Measurements from ENCODE around the gene SH3RF3.
"Not testable (repeated sequence)": the region's sequence is repeated elsewhere in the genome, so short reads cannot be mapped to it uniquely, and the experiment has no call there.

Gene SH3RF3

DNA sequence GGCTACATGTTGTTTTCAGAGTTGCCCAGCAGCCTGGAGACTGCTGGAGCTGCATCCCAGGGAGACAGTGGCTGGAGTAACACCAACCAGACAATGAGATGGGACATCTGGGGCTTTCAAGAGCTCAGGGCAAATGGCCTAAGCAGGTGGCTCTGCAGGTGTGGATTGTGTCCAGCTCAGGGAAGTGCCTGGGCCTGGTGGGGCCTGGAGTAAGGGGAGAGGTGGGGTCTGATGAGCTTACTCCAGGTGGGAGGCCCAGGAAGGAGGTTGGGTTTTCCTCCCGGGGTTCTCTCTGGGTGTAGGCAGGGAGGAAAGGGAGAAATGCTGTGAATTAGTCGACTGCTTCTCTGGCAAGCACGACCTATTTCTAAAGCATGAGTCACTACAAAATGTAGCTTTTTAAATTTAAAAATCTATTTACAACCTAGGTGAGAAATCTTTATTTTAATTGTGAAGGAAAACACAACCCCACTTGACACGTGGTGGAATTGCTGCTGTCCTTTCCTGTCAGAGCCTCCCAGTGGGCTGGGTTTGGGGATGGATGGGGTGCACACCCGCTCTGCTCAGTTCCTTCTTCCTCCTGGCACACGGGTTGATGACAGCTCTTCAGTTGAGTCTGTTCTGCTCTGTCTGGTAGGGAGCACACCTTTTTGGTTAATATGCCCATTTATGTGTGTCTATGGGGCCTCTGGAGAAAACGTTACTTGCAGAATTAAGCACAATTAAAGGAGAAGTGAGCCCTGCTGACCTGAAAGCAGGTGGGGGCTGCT is 81.6 kb downstream of the SH3RF3 start:
- Histone ChIP-seq H3K4me1 (ENCODE audit: insufficient read depth, low read length) (no peaks in the 10 kb centered on the region), H2AFZ (ENCODE audit: low read depth, low read length) (no peak overlapping the region), H3K9me3 (ENCODE audit: low read length) (no peaks in the 10 kb centered on the region), H3K4me3 (ENCODE audit: low read length) (no peak overlapping the region), H3K36me3 (ENCODE audit: insufficient read depth, low read length) (no peaks in the 10 kb centered on the region), H3K27me3 (ENCODE audit: insufficient read depth, low read length) (no peaks in the 10 kb centered on the region)

DNA sequence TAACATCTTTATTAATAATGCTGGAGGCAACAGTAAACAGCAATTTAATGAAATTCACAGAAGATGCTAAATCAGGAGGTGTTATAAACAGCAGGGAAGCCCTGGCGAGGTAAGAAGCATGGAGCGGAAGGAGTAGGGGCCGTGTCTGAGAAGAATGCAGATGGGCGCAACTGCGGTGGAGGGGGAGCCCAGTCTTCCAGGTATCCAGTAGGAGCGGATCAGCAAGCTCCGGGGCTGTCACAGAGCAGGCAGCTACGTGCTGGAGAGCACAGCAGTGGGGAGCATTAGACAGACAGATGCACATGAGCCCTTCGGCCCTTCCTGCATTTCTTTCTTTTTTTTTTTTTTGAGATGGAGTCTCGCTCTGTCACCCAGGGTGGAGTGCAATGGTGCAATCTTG is 82.3 kb downstream of the SH3RF3 start:
- Histone ChIP-seq H3K4me3 (ENCODE audit: low read length) (no peak overlapping the region), H3K4me1 (ENCODE audit: insufficient read depth, low read length) (no peaks in the 10 kb centered on the region), H2AFZ (ENCODE audit: low read depth, low read length) (no peak overlapping the region), H3K36me3 (ENCODE audit: insufficient read depth, low read length) (no peaks in the 10 kb centered on the region), H3K9me3 (ENCODE audit: low read length) (no peaks in the 10 kb centered on the region), H3K27me3 (ENCODE audit: insufficient read depth, low read length) (no peaks in the 10 kb centered on the region)

DNA sequence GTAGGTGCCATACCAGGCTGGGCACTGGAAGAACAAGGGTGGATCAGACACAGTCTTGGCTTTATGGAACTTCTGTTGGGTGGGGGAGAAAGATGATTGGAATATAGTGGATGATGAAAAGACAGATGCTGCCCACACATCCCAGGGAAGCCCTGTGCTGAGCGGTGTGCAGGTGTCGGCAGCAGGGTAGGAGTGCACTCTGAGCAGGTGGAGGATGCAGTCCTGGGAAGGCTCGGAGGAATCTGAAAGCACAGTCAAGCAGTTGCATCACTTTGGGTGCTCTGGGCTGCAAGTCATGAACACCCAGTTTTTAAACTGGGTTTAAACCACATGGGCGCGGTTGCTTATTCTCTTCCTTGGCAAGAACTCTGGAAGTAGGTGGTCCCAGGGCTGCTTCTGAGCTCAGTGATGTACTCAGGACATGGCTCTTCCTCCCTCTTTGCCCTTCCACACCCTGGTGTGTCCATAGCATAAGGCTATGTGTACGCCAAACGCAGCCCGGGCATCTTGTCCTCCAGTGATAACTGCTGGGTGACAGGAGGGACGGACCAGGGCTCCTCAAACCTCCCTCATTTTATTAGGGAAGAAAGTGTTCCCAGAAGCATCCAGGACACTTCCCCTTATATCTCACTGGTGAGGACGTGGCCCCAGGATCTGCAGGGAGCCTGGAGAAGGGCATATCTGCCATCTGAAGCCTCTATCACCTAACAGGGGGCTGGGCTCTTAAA is 84.0 kb downstream of the SH3RF3 start:
- no peak overlapping the region for H2AFZ ChIP-seq (ENCODE audit: low read depth, low read length)
- no peak overlapping the region for H3K4me3 ChIP-seq (ENCODE audit: low read length)
- H3K36me3 ChIP-seq (ENCODE audit: insufficient read depth, low read length): no peaks in the 10 kb centered on the region
- no peaks in the 10 kb centered on the region for H3K4me1 ChIP-seq (ENCODE audit: insufficient read depth, low read length)
- no peaks in the 10 kb centered on the region for H3K9me3 ChIP-seq (ENCODE audit: low read length)
- H3K27me3 ChIP-seq (ENCODE audit: insufficient read depth, low read length): no peaks in the 10 kb centered on the region

DNA sequence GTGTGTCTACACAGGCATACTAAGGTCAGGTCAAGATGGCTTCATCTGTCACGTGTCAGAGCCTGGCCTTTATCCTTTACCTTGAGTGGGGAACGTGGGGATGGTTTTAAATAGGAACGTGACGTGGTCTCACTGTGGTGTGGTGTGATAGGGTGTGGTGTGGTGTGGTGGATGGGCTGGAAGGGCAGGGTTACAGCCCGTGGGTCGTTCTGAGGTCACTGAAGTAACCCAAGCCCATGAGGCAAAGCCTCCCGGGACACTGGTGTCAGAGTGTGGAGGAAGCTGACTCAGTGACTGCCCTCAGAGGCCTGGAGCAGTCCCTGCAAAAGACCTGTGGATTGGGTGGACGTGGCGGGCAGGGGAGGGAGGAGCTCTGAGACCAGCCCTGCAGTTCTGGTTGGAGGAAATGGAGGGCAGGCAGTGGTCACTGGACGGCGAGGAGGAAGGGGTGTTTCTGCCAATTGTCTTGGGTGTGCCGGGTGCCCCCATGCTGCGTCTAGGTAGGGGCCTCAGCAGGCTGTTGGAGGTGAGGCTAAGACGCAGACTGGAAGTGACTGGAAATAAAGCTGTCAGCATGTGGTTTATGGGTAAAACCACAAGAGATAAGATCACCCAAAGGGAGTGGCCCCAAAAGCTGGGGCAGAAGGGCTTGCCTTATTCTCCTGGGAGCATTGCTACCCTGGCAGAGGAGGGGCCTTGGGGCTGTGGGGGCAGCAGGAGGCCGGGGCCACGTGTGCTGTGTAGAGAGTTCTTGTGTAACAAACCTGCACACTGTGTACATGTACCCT is 84.8 kb downstream of the SH3RF3 start:
- Histone ChIP-seq H3K27me3 (ENCODE audit: insufficient read depth, low read length) (no peaks in the 10 kb centered on the region), H2AFZ (ENCODE audit: low read depth, low read length) (no peak overlapping the region), H3K9me3 (ENCODE audit: low read length) (no peaks in the 10 kb centered on the region), H3K4me1 (ENCODE audit: insufficient read depth, low read length) (no peaks in the 10 kb centered on the region), H3K36me3 (ENCODE audit: insufficient read depth, low read length) (no peaks in the 10 kb centered on the region), H3K4me3 (ENCODE audit: low read length) (no peak overlapping the region)

DNA sequence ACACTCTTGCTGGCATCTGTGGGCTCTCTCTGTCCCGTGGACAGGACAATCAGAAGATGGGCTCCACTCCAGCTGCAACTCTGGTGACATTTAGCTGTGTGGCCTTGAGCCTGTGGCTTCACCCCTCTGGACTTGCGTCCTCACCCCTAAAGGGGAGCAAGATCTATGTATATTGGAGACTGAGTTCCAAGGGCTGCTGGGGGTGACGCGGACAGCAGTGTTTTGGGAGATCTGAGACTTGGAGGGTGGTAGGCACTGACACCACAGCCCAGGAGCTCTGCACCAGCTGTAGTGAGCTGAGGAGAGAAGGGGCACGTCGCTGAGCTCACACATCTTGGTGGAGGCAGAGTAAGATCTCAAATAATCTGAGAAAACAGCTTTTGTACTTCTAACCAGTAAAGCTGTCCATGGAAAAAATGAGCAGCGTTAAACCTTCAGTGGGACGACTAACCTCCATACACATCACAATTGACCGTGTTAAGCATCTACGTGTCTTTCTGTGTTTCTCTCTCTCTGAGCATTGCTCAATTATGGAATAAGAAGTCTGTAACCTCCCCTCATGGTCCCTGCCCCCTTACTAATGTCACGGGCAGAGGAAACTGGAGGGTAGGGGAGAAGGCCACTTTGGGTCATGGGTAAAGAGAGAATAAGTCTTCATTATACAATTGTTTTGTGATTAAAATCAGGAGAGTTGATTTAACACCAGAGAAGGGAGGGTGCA is 85.8 kb downstream of the SH3RF3 start:
- no peaks in the 10 kb centered on the region for H3K9me3 ChIP-seq (ENCODE audit: low read length)
- H3K4me1 ChIP-seq (ENCODE audit: insufficient read depth, low read length): no peaks in the 10 kb centered on the region
- H3K4me3 ChIP-seq (ENCODE audit: low read length): no peak overlapping the region
- H3K36me3 ChIP-seq (ENCODE audit: insufficient read depth, low read length): no peaks in the 10 kb centered on the region
- H2AFZ ChIP-seq (ENCODE audit: low read depth, low read length): no peak overlapping the region
- H3K27me3 ChIP-seq (ENCODE audit: insufficient read depth, low read length): no peaks in the 10 kb centered on the region

DNA sequence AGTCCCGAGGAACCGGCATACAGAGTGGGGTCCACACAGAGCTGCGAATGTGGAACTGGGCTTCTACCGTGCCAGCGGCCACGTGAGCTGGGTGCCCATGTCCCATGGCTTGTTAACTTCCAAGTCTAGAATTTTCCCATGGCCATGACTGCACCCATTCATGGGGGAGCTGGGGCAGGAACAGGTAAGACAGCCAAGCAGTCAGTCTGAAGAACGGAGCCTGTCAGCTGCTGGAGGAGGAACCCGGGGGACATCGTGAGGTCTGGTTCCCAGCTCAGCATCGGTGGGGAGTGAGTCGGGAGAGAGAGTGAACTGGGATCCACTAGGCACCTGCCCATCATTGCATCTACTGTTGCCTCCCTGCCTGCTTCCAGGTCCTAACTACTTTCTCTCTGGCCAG is 86.9 kb downstream of the SH3RF3 start:
- Histone ChIP-seq H3K4me1 (ENCODE audit: insufficient read depth, low read length) (no peaks in the 10 kb centered on the region), H3K27me3 (ENCODE audit: insufficient read depth, low read length) (no peaks in the 10 kb centered on the region), H3K4me3 (ENCODE audit: low read length) (no peak overlapping the region), H3K9me3 (ENCODE audit: low read length) (no peaks in the 10 kb centered on the region), H2AFZ (ENCODE audit: low read depth, low read length) (no peak overlapping the region), H3K36me3 (ENCODE audit: insufficient read depth, low read length) (no peaks in the 10 kb centered on the region)

DNA sequence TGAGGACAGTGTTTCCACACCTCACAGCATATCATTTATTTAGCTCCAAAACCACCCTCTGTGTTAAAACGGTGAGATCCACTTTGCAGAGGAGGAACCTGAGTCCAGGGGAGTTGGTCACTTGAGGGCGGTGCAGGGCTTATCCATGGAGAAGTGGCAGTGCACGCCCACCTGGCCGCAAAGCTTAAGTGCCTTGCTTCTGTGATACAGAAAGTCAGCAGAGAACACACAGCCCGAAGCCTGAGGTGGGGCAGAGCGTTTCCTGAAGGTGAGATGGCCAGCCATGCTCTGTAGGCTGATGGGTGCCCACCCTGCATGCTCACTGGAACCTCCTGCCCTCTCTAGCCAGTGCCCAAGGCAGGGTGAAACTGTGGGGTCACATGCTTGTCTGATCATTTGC is 87.3 kb downstream of the SH3RF3 start:
- Histone ChIP-seq H3K36me3 (ENCODE audit: insufficient read depth, low read length) (no peaks in the 10 kb centered on the region), H3K9me3 (ENCODE audit: low read length) (no peaks in the 10 kb centered on the region), H3K27me3 (ENCODE audit: insufficient read depth, low read length) (no peaks in the 10 kb centered on the region), H2AFZ (ENCODE audit: low read depth, low read length) (no peak overlapping the region), H3K4me3 (ENCODE audit: low read length) (no peak overlapping the region), H3K4me1 (ENCODE audit: insufficient read depth, low read length) (no peaks in the 10 kb centered on the region)

DNA sequence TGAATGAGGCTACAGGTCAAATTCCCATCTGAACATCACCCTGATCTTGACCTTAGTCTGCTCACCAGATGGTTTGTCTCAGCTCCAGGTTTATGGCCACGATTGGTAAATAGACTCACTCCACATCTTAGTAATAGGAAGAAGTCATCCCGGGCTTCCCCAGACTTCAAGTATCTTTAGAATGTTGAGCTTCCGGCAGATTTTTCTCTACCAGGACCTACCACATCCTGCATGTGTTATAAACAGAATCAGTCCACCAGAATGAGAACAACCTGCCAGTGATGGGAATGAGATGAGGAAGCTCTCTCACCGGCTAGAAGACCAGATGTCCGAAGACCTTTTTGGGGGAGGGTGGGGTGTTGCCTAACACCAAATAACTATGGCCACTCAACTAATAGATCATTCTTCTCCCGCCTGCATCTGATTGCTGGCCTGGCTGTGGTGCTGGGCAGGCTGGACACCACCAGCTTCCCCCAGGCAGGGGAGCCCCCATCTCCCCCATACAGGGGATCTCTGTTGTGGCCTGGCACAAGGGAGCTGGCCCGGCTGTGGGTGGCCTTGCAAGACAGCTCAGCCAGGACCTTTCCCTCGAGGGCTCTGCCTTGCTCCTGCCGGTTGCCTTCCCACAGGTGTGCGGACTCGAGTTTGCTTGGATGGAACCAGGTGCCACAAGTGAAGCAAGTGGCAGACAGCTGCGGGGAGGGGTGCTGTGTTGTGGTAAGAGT is 88.5 kb downstream of the SH3RF3 start:
- H3K9me3 ChIP-seq (ENCODE audit: low read length): no peaks in the 10 kb centered on the region
- no peak overlapping the region for H3K4me3 ChIP-seq (ENCODE audit: low read length)
- no peaks in the 10 kb centered on the region for H3K4me1 ChIP-seq (ENCODE audit: insufficient read depth, low read length)
- no peaks in the 10 kb centered on the region for H3K36me3 ChIP-seq (ENCODE audit: insufficient read depth, low read length)
- no peaks in the 10 kb centered on the region for H3K27me3 ChIP-seq (ENCODE audit: insufficient read depth, low read length)
- no peak overlapping the region for H2AFZ ChIP-seq (ENCODE audit: low read depth, low read length)

DNA sequence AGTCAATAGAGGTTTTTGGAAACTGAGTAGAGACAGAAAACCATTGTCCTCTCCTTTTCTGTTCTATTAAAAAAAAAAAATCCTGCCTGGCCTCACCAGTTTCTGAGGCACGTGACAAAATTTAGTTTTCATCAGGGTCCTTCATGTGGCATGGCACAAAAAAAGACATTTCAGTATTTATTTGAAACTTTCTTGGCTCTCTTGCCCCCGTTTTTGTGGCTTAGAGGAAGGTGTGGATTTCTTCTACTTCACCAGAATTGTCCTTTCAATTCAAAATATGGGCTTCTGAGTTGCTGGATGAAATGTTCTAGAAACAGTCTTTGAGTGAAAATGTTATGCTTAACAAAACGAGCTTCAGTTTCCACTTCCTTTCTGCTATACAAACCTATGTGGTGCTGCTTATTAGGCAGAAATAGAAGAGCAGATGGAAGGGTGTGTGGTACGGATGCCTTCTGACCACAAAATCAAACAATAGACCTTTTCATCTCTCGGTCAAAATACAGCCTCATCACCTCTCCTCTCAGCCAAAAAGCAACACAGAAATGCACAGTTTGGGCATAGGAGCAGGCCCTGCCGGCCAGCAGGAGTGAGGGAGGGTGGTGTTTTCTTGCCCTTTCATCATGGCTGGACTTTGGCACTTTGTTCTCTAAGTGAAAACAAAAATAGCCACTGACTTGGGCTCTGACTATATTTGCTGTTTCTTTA is 89.2 kb downstream of the SH3RF3 start:
- Histone ChIP-seq H3K9me3 (ENCODE audit: low read length) (no peaks in the 10 kb centered on the region), H3K4me1 (ENCODE audit: insufficient read depth, low read length) (no peaks in the 10 kb centered on the region), H3K27me3 (ENCODE audit: insufficient read depth, low read length) (no peaks in the 10 kb centered on the region), H2AFZ (ENCODE audit: low read depth, low read length) (no peak overlapping the region), H3K36me3 (ENCODE audit: insufficient read depth, low read length) (no peaks in the 10 kb centered on the region), H3K4me3 (ENCODE audit: low read length) (no peak overlapping the region)

DNA sequence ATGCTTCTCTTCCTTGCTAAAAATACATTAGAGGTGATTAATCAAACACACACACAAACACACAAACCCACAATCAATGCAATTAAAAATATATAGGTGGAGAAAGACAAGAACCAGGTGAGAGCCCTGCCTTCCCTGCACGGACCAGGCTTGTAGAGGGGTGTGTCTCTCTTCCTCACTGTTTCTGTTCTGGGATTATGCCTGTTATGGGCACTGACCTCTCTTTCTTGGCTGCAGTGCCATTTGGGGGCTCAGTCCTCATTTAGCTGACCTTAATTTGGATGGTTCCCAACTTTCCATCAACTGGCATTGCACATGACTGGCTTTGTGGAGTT is 89.8 kb downstream of the SH3RF3 start:
- H2AFZ ChIP-seq (ENCODE audit: low read depth, low read length): no peak overlapping the region
- H3K4me1 ChIP-seq (ENCODE audit: insufficient read depth, low read length): no peaks in the 10 kb centered on the region
- H3K9me3 ChIP-seq (ENCODE audit: low read length): no peaks in the 10 kb centered on the region
- no peak overlapping the region for H3K4me3 ChIP-seq (ENCODE audit: low read length)
- H3K27me3 ChIP-seq (ENCODE audit: insufficient read depth, low read length): no peaks in the 10 kb centered on the region
- H3K36me3 ChIP-seq (ENCODE audit: insufficient read depth, low read length): no peaks in the 10 kb centered on the region

DNA sequence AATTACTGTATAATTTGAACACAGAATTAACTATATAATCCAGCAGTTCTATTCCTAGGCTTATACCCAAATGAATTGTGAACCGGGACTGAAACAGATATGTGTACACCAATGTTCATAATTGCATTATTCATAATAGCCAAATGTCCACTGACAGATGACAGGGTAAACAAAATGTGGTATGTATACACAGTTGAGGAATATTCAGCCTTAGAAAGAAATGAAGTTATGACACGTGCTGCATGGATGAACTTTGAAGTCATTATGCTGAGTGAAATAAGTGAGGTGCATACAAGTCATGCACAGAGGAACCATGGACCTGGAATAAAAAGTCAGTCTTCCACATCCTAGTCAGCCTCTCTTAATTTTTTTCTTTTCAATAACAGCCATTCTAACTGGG is 91.9 kb downstream of the SH3RF3 start:
- Histone ChIP-seq H3K9me3 (ENCODE audit: low read length) (no peaks in the 10 kb centered on the region), H3K4me1 (ENCODE audit: insufficient read depth, low read length) (no peaks in the 10 kb centered on the region), H3K36me3 (ENCODE audit: insufficient read depth, low read length) (no peaks in the 10 kb centered on the region), H2AFZ (ENCODE audit: low read depth, low read length) (no peak overlapping the region), H3K27me3 (ENCODE audit: insufficient read depth, low read length) (no peaks in the 10 kb centered on the region), H3K4me3 (ENCODE audit: low read length) (no peak overlapping the region)

DNA sequence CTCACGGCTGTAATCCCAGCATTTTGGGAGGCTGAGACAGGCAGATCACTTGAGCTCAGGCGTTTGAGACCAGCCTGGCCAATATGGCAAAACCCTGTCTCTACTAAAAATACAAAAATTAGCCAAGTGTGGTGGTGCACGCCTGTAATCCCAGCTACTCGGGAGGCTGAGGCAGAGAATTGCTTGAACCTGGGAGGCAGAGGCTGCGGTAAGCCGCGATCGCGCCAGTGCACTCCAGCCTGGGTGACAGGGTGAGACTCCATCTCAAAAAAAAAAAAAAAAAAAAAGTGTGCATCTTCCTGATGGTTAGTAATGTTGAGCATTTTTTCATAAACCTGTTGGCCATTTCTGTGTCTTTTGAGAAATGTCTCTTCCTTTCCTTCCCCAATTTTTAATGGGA is 92.3 kb downstream of the SH3RF3 start:
- not testable (repeated sequence) for H3K36me3 ChIP-seq (ENCODE audit: insufficient read depth, low read length); H3K4me1 ChIP-seq (ENCODE audit: insufficient read depth, low read length); H3K9me3 ChIP-seq (ENCODE audit: low read length); H3K4me3 ChIP-seq (ENCODE audit: low read length); H3K27me3 ChIP-seq (ENCODE audit: insufficient read depth, low read length); H2AFZ ChIP-seq (ENCODE audit: low read depth, low read length)
